H1 (cell line): ENCODE data around the gene NKAPD1. TPM values are rescaled to one million over a fixed set of nuclear protein-coding genes. Genes with fewer than 3 reads are reported as not detected.

Experiments
- CTCF ChIA-PET: fragments of 300-600 bp; sonication (Branson Sonifier 250); formaldehyde crosslinking; loops from one replicate; lab custom pipeline; 2021; ENCODE audit not compliant: partially characterized antibody; lab: Charles Lee
- POLR2A ChIA-PET: fragments of 300-600 bp; sonication (Branson Sonifier 250); formaldehyde crosslinking; loops from one replicate; lab custom pipeline; 2021; ENCODE audit warnings: inconsistent platforms; ENCODE audit not compliant: partially characterized antibody; lab: Charles Lee
- DNase-seq, 2 experiments: peaks; one replicate each; pipeline versions ENCODE4 v3.0.0 to v3.0.0-alpha.2; 2010 to 2022; ENCODE audit warnings: low spot score in 2 of 2, low read depth in 1 of 2, mixed read lengths in 1 of 2
- FAIRE-seq: peaks from 2 replicates; lab custom pipeline; 2011; peaks lifted over from hg19 to GRCh38; lab: Jason Lieb, UNC
- H2AFZ ChIP-seq: 2 replicates; pipeline ENCODE4 v1.8.1; 2012; ENCODE audit warnings: low read length, inconsistent platforms
- H2AK5ac ChIP-seq: 2 replicates; pipeline ENCODE4 v1.6.1; 2013; ENCODE audit warnings: low read depth, low read length
- H2BK120ac ChIP-seq: replicated peaks from 2 replicates; pipeline ENCODE3; 2013; ENCODE audit warnings: low read depth, low read length, inconsistent platforms
- H2BK12ac ChIP-seq: 2 replicates; pipeline ENCODE4 v1.6.1; 2013; ENCODE audit warnings: low read depth, low read length
- H2BK15ac ChIP-seq: 2 replicates; pipeline ENCODE4 v1.6.1; 2013; ENCODE audit warnings: low read length
- H2BK20ac ChIP-seq: 2 replicates; pipeline ENCODE4 v1.6.1; 2013; ENCODE audit warnings: low read length
- H2BK5ac ChIP-seq: 2 replicates; pipeline ENCODE4 v1.6.1; 2013; ENCODE audit warnings: low read depth, low read length
- H3K14ac ChIP-seq: 2 replicates; pipeline ENCODE4 v1.6.1; 2013; ENCODE audit warnings: inconsistent platforms; ENCODE audit not compliant: insufficient read length
- H3K18ac ChIP-seq: 2 replicates; pipeline ENCODE4 v1.6.1; 2013; ENCODE audit warnings: low read length; ENCODE audit errors: extremely low read depth
- H3K23ac ChIP-seq: 2 replicates; pipeline ENCODE4 v1.6.1; 2013; ENCODE audit warnings: inconsistent platforms; ENCODE audit not compliant: insufficient read length
- H3K23me2 ChIP-seq: 2 replicates; pipeline ENCODE4 v1.6.1; 2013; ENCODE audit warnings: low read depth, low read length
- H3K27ac ChIP-seq: 2 replicates; pipeline ENCODE4 v1.6.1; 2011; ENCODE audit warnings: low read depth, low read length, inconsistent platforms
- H3K27me3 ChIP-seq, 4 experiments: replicated peaks in 1 of 4; 1 replicate in 1 of 4; 2 replicates in 3 of 4; pipeline versions ENCODE4 v1.6.1 to v1.8.1; 2011 to 2013; ENCODE audit warnings: low read length in 3 of 4, mild to moderate bottlenecking in 3 of 4, inconsistent platforms in 2 of 4, mixed read lengths in 2 of 4, moderate library complexity in 1 of 4; ENCODE audit not compliant: control insufficient read depth in 3 of 4, insufficient read depth in 3 of 4; ENCODE audit errors: extremely low read depth in 1 of 4
- H3K36me3 ChIP-seq, 4 experiments: 2 replicates each; pipeline versions ENCODE4 v1.6.1 to v1.8.1; 2011 to 2013; ENCODE audit warnings: mild to moderate bottlenecking in 4 of 4, low read length in 3 of 4, moderate library complexity in 2 of 4, control low read depth in 1 of 4, inconsistent platforms in 1 of 4; ENCODE audit not compliant: insufficient read depth in 4 of 4, control insufficient read depth in 2 of 4
- H3K4ac ChIP-seq: replicated peaks from 2 replicates; pipeline ENCODE3; 2013; ENCODE audit warnings: low read length, low read depth, mixed read lengths, inconsistent platforms; ENCODE audit not compliant: insufficient read length
- H3K4me1 ChIP-seq, 4 experiments: replicated peaks in 1 of 4; 1 replicate in 1 of 4; 2 replicates in 3 of 4; pipeline versions ENCODE4 v1.6.1 to v1.8.1; 2011 to 2013; ENCODE audit warnings: low read length in 3 of 4, inconsistent platforms in 2 of 4, mixed read lengths in 1 of 4; ENCODE audit not compliant: insufficient read depth in 4 of 4, control insufficient read depth in 3 of 4
- H3K4me2 ChIP-seq, 2 experiments: 2 replicates each; pipeline versions ENCODE4 v1.6.1 to v1.8.1; 2011 to 2013; ENCODE audit warnings: low read depth in 2 of 2, low read length in 2 of 2, control low read depth in 1 of 2, inconsistent platforms in 1 of 2, mild to moderate bottlenecking in 1 of 2; ENCODE audit not compliant: insufficient read depth in 1 of 2
- H3K4me3 ChIP-seq, 4 experiments: fragments of 200-600, 300-600 bp in 1 of 4; sonication (generic), shearing (Covaris generic), sonication (Bioruptor Twin) in 1 of 4; 2 replicates each; pipeline versions ENCODE4 v1.5.1 to v1.8.1; 2011 to 2016; ENCODE audit warnings: low read length in 4 of 4, low read depth in 3 of 4, control low read depth in 2 of 4, inconsistent platforms in 2 of 4, mild to moderate bottlenecking in 2 of 4, mixed read lengths in 1 of 4, moderate library complexity in 1 of 4; ENCODE audit not compliant: insufficient read depth in 2 of 4; ENCODE audit errors: extremely low read depth in 1 of 4
- H3K56ac ChIP-seq: replicated peaks from 2 replicates; pipeline ENCODE3; 2013; ENCODE audit warnings: low read depth, mild to moderate bottlenecking, mixed read lengths, low read length, inconsistent platforms; ENCODE audit not compliant: insufficient read length
- H3K79me1 ChIP-seq: 2 replicates; pipeline ENCODE4 v1.6.1; 2013; ENCODE audit warnings: low read depth, low read length, control low read depth
- H3K79me2 ChIP-seq, 2 experiments: 2 replicates each; pipeline versions ENCODE4 v1.6.1 to v1.8.1; 2012 to 2013; ENCODE audit warnings: low read length in 2 of 2, mild to moderate bottlenecking in 2 of 2, inconsistent platforms in 1 of 2; ENCODE audit not compliant: insufficient read depth in 2 of 2, control insufficient read depth in 1 of 2
- H3K9ac ChIP-seq, 4 experiments: replicated peaks in 1 of 4; 1 replicate in 1 of 4; 2 replicates in 3 of 4; pipeline versions ENCODE4 v1.6.1 to v1.8.1; 2011 to 2013; ENCODE audit warnings: low read depth in 3 of 4, low read length in 3 of 4, control low read depth in 2 of 4, mild to moderate bottlenecking in 2 of 4, moderate library complexity in 2 of 4, inconsistent platforms in 1 of 4; ENCODE audit errors: extremely low read depth in 1 of 4
- H3K9me3 ChIP-seq, 2 experiments: 2 replicates each; pipeline versions ENCODE4 v1.6.1 to v1.8.1; 2012 to 2013; ENCODE audit warnings: mild to moderate bottlenecking in 2 of 2, moderate library complexity in 2 of 2, control low read depth in 1 of 2, inconsistent platforms in 1 of 2, low read depth in 1 of 2, low read length in 1 of 2, mixed read lengths in 1 of 2; ENCODE audit not compliant: insufficient read depth in 2 of 2
- H4K20me1 ChIP-seq, 2 experiments: replicated peaks in 1 of 2; 2 replicates each; pipeline versions ENCODE3 to v1.8.1; 2011 to 2013; ENCODE audit warnings: inconsistent platforms in 2 of 2, low read length in 2 of 2, mild to moderate bottlenecking in 1 of 2; ENCODE audit not compliant: insufficient read depth in 2 of 2, control insufficient read depth in 1 of 2
- H4K5ac ChIP-seq: 2 replicates; pipeline ENCODE4 v1.6.1; 2013; ENCODE audit warnings: low read length, low read depth, mixed read lengths, inconsistent platforms; ENCODE audit not compliant: insufficient read length
- H4K8ac ChIP-seq: 2 replicates; pipeline ENCODE4 v1.8.0; 2013; ENCODE audit warnings: mild to moderate bottlenecking, moderate library complexity, low read length, inconsistent platforms; ENCODE audit not compliant: insufficient read depth; ENCODE audit errors: extremely low read depth
- H4K91ac ChIP-seq: replicated peaks from 2 replicates; pipeline ENCODE3; 2013; ENCODE audit warnings: low read length, mixed read lengths, inconsistent platforms; ENCODE audit not compliant: insufficient read length
- ASH2L ChIP-seq: fragments of 200-600, 300-600 bp; sonication (generic); IDR thresholded peaks from one replicate; pipeline ENCODE4 v1.7.1; 2017; ENCODE audit warnings: low read length
- BCL11A ChIP-seq, 2 experiments: IDR thresholded peaks; one replicate each; pipeline ENCODE4 v1.6.1; 2011; ENCODE audit warnings: low read depth in 2 of 2, low read length in 2 of 2, mild to moderate bottlenecking in 2 of 2
- HDAC6 ChIP-seq: IDR thresholded peaks from one replicate; pipeline ENCODE4 v1.7.1; 2012; ENCODE audit warnings: low read depth, mild to moderate bottlenecking, inconsistent platforms, low read length, moderate library complexity
- KDM4A ChIP-seq: IDR thresholded peaks from one replicate; pipeline ENCODE4 v1.7.1; 2012; ENCODE audit warnings: low read depth, mild to moderate bottlenecking, moderate library complexity, low read length, inconsistent platforms; ENCODE audit not compliant: severe bottlenecking
- POLR2A ChIP-seq, 2 experiments: IDR thresholded peaks; 1 replicate in 1 of 2; 2 replicates in 1 of 2; pipeline ENCODE4 v1.6.1; 2011; ENCODE audit warnings: low read depth in 2 of 2, low read length in 2 of 2, mild to moderate bottlenecking in 2 of 2; ENCODE audit errors: control extremely low read depth in 1 of 2
- RAD21 ChIP-seq, 2 experiments: IDR thresholded peaks in 1 of 2; conservative IDR thresholded peaks in 1 of 2; 2 replicates each; pipeline ENCODE4 v1.6.1; 2011; ENCODE audit warnings: low read depth in 2 of 2, low read length in 2 of 2, improper control_type of control experiment in 1 of 2, inconsistent platforms in 1 of 2, mild to moderate bottlenecking in 1 of 2, moderate library complexity in 1 of 2
- SUZ12 ChIP-seq: fragments of 200-600 bp; sonication (generic); IDR thresholded peaks from 2 replicates; pipeline ENCODE4 v1.6.1; 2012; ENCODE audit warnings: mild to moderate bottlenecking, inconsistent platforms, low read length, moderate library complexity, mixed read lengths
- WGBS, 2 experiments: shearing (Covaris generic) in 1 of 2; methylation state at CpG; one replicate each; pipeline versions ENCODE4 v1.1.6 to v1.1.7; 2013 to 2015; ENCODE audit warnings: low lambda C conversion rate in 2 of 2, mixed read lengths in 2 of 2, inconsistent platforms in 1 of 2, low coverage in 1 of 2, missing lambda C conversion rate in 1 of 2; ENCODE audit not compliant: insufficient replicate concordance in 2 of 2, insufficient coverage in 1 of 2, insufficient read length in 1 of 2; ENCODE audit errors: extremely low coverage in 1 of 2, missing lambda C conversion rate in 1 of 2; 5-methylcytosine and 5-hydroxymethylcytosine counted together
- polyA plus RNA-seq, 7 experiments: library from polyadenylated mRNA; depleted of rRNA in 3 of 7; stranded (reverse) in 5 of 7; unstranded in 2 of 7; fragments of >200 nt in 5 of 7; fragments of 200-250 nt in 2 of 7; gene quantifications; 1 replicate in 5 of 7; 2 replicates in 1 of 7; 4 replicates in 1 of 7; pipeline versions ENCODE4 v1.2.1 to v1.2.3, GENCODE V29; 2011 to 2013; ENCODE audit warnings: missing spikeins in 2 of 7, mixed read lengths in 2 of 7
- total RNA-seq: library from RNA; stranded (reverse); fragmentation: NEBNext Ultra II Directional; extraction: Animal tissue kit (Norgen Biotek cat#: 25700); gene quantifications from 2 replicates; pipeline ENCODE4 v1.2.1, GENCODE V29; 2021

The NKAPD1 gene
- total and polyA plus RNA-seq, 2 of the 8 experiments (the other 6 are each of a cell fraction or from before 2014, with no cell fraction given): 6.7 to 16.7 TPM

DNA sequence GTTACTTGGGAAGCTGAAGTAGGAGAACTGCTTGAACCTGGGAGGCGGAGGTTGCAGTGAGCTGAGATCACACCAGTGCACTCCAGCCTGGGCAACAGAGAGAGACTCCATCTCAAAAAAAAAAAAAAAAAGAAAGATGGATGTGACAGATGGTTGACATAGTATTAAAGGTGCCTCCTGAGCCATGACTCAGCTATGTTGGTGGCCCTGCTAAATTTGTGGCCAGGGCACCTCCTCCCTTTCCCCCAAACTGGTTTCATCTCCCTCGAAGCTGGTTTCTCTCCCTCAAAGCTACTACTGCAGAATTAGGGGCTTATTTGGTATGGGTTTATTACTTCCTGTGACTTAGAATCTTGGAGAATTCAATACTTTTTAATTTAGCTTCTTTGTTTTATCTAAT, 44.1 kb downstream of the NKAPD1 start:
- Histone ChIP-seq H4K91ac (no peak overlapping the region), H3K9ac (no peak overlapping the region), H2BK15ac (no peak overlapping the region), H2BK12ac (no peak overlapping the region), H3K4me1 (no peaks in the 10 kb centered on the region), H2BK120ac (no peak overlapping the region), H3K56ac (no peak overlapping the region), H2BK20ac (no peak overlapping the region), H4K20me1 (no peaks in the 10 kb centered on the region), H2AK5ac (no peak overlapping the region), H3K27me3 (no peaks in the 10 kb centered on the region), H3K79me2 (no peaks in the 10 kb centered on the region), H3K36me3 (no peaks in the 10 kb centered on the region), H4K5ac (no peak overlapping the region), H3K79me1 (no peaks in the 10 kb centered on the region), H3K27ac (no peak overlapping the region), H3K23ac (no peak overlapping the region), H2BK5ac (no peak overlapping the region), H3K14ac (no peak overlapping the region), H3K23me2 (no peaks in the 10 kb centered on the region), H3K18ac (no peak overlapping the region), H3K9me3 (no peaks in the 10 kb centered on the region), H4K8ac (no peak overlapping the region), H3K4ac (no peak overlapping the region), H3K4me2 (no peak overlapping the region), H2AFZ (no peak overlapping the region), H3K4me3 (no peak overlapping the region)
- FAIRE-seq (no peak), DNase-seq (no peak)
- no peak for TF ChIP-seq RAD21 (IDR thresholded peaks at IDR 0.05 in 1 of 2, conservative IDR thresholded peaks at IDR 0.05 in 1 of 2; ENCODE audit: low read depth in 2 of 2, low read length in 2 of 2)
- TF ChIP-seq ASH2L: no peak
- TF ChIP-seq SUZ12: no peak
- TF ChIP-seq BCL11A (IDR thresholded peaks at IDR 0.05; ENCODE audit: low read depth in 2 of 2, low read length in 2 of 2): no peak
- TF ChIP-seq HDAC6: no peak
- TF ChIP-seq KDM4A: no peak
- TF ChIP-seq POLR2A (IDR thresholded peaks at IDR 0.05; ENCODE audit: control extremely low read depth in 1 of 2, low read depth in 2 of 2, low read length in 2 of 2): no peak
- WGBS, 2 experiments: 81% methylated on average over 2 of the region's 2 CpGs; no CpG with 5 or more reads in 1 of the 2 experiments
- ChIA-PET CTCF (interaction anchor here (0.5 to 9.3 kb wide), 2 partner anchors 16 to 163 kb away, joined by 3 to 104 read pairs; no protein-coding TSS in a partner anchor), POLR2A (no interaction called here)
